Measurements from ENCODE around the gene ZFP3. TPM values are rescaled to one million over a fixed set of nuclear protein-coding genes. Genes with fewer than 3 reads are reported as not detected.

ZFP3 gene
- total and polyA plus RNA-seq, 12 donors = 3.1 to 14.6 (median 11.7) TPM

- 10 to 12% methylated on average over 14 of the region's 14 CpGs for WGBS, 2 donors
- TF ChIP-seq CTCF (IDR thresholded peaks at IDR 0.05) = no peak
- intact Hi-C loops (cut with DNase I) = no loop called here
- H3K4me3 ChIP-seq = peak overlapping the region; percentile 62 to 91 (median 88)
- ATAC-seq = peak in 7 of 8 donors; percentile 21 to 59 (median 39)
- peaks cover 2 to 39% (median 18%) of the 10 kb centered on the region in 9 donors for H3K4me1 ChIP-seq
- peaks cover 0 to 9% (median 0%) of the 10 kb centered on the region in 11 donors for H3K9me3 ChIP-seq
- no peaks in the 10 kb centered on the region for H3K27me3 ChIP-seq
- DNase-seq = no peak
- H3K36me3 ChIP-seq = peaks cover 0 to 7% (median 0%) of the 10 kb centered on the region in 9 donors
- H3K27ac ChIP-seq = peak overlapping the region; percentile 62 to 94 (median 90)
These were observed 524 bp upstream of the ZFP3 start for GRCh38 chr17:5077781-5078105.

GRCh38 chr17:5080591-5080990 lies 2.3 kb downstream of the ZFP3 start:
- H3K27ac ChIP-seq = no peak overlapping the region
- peaks cover 0 to 28% (median 10%) of the 10 kb centered on the region in 9 donors for H3K36me3 ChIP-seq
- no peak for ATAC-seq
- H3K4me1 ChIP-seq = peaks cover 2 to 39% (median 18%) of the 10 kb centered on the region in 9 donors
- 86 to 88% methylated on average over 3 of the region's 3 CpGs for WGBS, 2 donors
- intact Hi-C loops (cut with DNase I) = no loop called here
- no peak for TF ChIP-seq CTCF (IDR thresholded peaks at IDR 0.05)
- H3K9me3 ChIP-seq = peaks cover 0 to 35% (median 10%) of the 10 kb centered on the region in 11 donors
- H3K4me3 ChIP-seq = no peak overlapping the region
- DNase-seq = no peak
- H3K27me3 ChIP-seq = no peaks in the 10 kb centered on the region

GRCh38 chr17:5092218-5093010 lies 14.1 kb downstream of the ZFP3 start:
- Histone ChIP-seq H3K36me3 (peaks cover 12 to 76% (median 55%) of the 10 kb centered on the region in 9 donors), H3K9me3 (peaks cover 13 to 100% (median 91%) of the 10 kb centered on the region in 11 donors), H3K27ac (no peak overlapping the region), H3K4me1 (peaks cover 0 to 11% (median 5%) of the 10 kb centered on the region in 9 donors), H3K4me3 (no peak overlapping the region), H3K27me3 (peaks cover 0 to 9% (median 0%) of the 10 kb centered on the region in 7 donors)
- 97 to 98% methylated on average over 6 of the region's 6 CpGs for WGBS, 2 donors
- no peak for TF ChIP-seq CTCF (IDR thresholded peaks at IDR 0.05)
- ATAC-seq = no peak
- intact Hi-C loops (cut with DNase I) = loop anchor here in 2 of 10 donors (5.0 to 10.0 kb wide), 2 partner anchors 90 to 92 kb away; no protein-coding TSS in a partner anchor
- no peak for DNase-seq

GRCh38 chr17:5096731-5097100 lies 18.4 kb downstream of the ZFP3 start:
- ATAC-seq (no peak), DNase-seq (no peak)
- peak overlapping the region; percentile 35 to 71 (median 58) for H3K4me3 ChIP-seq
- peak overlapping the region in 8 of 10 donors; percentile 65 to 85 (median 76) for H3K27ac ChIP-seq
- intact Hi-C loops (cut with DNase I) = loop anchor here in 1 of 10 donors (10.0 kb wide), 1 partner anchor 88 kb away; no protein-coding TSS in a partner anchor
- WGBS, 2 donors = 17 to 24% methylated on average over 7 of the region's 7 CpGs
- H3K9me3 ChIP-seq = peaks cover 13 to 63% (median 48%) of the 10 kb centered on the region in 11 donors
- peaks cover 0 to 18% (median 8%) of the 10 kb centered on the region in 9 donors for H3K4me1 ChIP-seq
- peaks cover 0 to 13% (median 0%) of the 10 kb centered on the region in 7 donors for H3K27me3 ChIP-seq
- peaks cover 4 to 33% (median 13%) of the 10 kb centered on the region in 9 donors for H3K36me3 ChIP-seq
- TF ChIP-seq CTCF (IDR thresholded peaks at IDR 0.05) = no peak
